Mucosa of descending colon (tissue), 3 donors: Measurements from ENCODE around the gene APP. TPM values are rescaled to one million over a fixed set of nuclear protein-coding genes. Genes with fewer than 3 reads are reported as not detected.

ENCODE experiments used
- ATAC-seq: fragments of 200-7000 bp; cut with Tn5 transposase; one replicate; pipeline ENCODE4 v1.9.1; 2020; ENCODE audit warnings: mild to moderate bottlenecking, moderate library complexity
- DNase-seq, 3 donors: peaks; one replicate each; pipeline ENCODE4 v3.0.0-alpha.2; 2020
- H3K36me3 ChIP-seq: fragments of 200-600 bp; one replicate; pipeline ENCODE4 v1.8.0; 2021; ENCODE audit warnings: low read depth, mild to moderate bottlenecking
- H3K4me1 ChIP-seq: fragments of 200-600 bp; one replicate; pipeline ENCODE4 v1.8.0; 2021; ENCODE audit warnings: low read depth, mild to moderate bottlenecking
- H3K4me3 ChIP-seq: fragments of 200-600 bp; one replicate; pipeline ENCODE4 v1.8.0; 2021; ENCODE audit warnings: mild to moderate bottlenecking
- H3K9me3 ChIP-seq: fragments of 200-600 bp; one replicate; pipeline ENCODE4 v1.8.0; 2021; ENCODE audit warnings: mild to moderate bottlenecking
- intact Hi-C, 2 donors: fragments of 100-400 bp; cut with DNase I in 1 of 2; cut with micrococcal nuclease in 1 of 2; formaldehyde crosslinking; loops; one replicate each; pipeline versions ENCODE4 v1.11.0 to v1.11.1; 2022; cut with DNase I, micrococcal nuclease
- total RNA-seq, 3 donors: library from RNA; stranded (reverse); fragmentation: NEBNext Ultra II Directional in 2 of 3; extraction: Animal tissue kit (Norgen Biotek cat#: 25700) in 2 of 3; gene quantifications; one replicate each; pipeline versions ENCODE4 v1.2.1 to v1.2.4, GENCODE V29; 2021 to 2023
- TF ChIP-seq, protein P1 (sequence below): fragments of 200-600 bp; IDR thresholded peaks from one replicate; pipeline ENCODE4 v1.8.0; 2022; ENCODE audit warnings: antibody characterized with exemption, mild to moderate bottlenecking
- donor health status: DM: no; HTN: no; CAD: no; lungs with moderate emphysema.
- donor health status: DM: no; HTN: no; CAD: no.
- donor health status: DM: no; HTN: yes; CAD: no.

Gene APP
- total RNA-seq, 3 donors from 2014 or later: 573 to 666 (median 579) TPM

DNA sequence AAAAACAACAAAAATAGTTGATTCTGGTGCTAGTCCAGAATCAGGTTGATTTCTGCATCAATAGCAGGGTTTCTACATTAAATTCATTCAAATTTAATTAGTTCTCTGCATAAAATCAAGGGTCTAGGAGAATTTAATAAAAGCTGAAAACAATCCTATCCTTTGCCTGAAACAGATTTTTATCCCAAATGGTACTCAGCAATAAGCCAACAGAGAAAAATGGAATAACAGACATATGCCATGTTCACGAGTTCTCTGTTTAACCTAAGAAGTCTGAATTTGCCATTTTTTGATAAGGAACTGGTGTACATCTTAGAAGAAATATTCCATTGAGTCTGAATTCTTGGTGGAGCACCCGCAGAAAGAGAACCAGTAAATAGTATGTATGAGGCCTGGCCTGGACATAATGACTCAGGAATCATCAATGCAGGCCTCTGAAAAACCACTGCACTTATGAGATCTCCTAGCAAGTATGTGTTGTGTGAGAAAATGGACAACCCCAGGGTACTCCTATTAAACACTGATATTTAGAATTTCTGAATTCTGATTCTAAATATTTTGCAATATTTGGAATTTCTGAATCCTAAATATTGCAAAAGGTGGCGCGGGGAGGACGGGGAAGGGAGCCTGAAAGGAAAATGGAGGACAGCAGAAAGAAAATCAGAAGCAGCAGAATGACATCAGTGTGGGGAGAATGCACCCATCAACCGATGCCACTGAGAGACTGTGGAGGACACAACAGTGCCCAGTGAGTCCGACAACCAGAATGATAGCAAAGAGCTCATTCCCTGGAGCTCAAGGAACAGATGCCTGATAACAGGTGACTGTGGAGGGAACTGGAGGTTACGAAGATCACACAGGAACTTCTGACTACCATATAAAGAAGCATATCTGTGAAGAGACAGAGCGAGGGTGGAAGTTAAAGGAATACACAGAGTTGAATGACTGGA is 97.6 kb downstream of the APP start:
- TF ChIP-seq, protein P1, sequence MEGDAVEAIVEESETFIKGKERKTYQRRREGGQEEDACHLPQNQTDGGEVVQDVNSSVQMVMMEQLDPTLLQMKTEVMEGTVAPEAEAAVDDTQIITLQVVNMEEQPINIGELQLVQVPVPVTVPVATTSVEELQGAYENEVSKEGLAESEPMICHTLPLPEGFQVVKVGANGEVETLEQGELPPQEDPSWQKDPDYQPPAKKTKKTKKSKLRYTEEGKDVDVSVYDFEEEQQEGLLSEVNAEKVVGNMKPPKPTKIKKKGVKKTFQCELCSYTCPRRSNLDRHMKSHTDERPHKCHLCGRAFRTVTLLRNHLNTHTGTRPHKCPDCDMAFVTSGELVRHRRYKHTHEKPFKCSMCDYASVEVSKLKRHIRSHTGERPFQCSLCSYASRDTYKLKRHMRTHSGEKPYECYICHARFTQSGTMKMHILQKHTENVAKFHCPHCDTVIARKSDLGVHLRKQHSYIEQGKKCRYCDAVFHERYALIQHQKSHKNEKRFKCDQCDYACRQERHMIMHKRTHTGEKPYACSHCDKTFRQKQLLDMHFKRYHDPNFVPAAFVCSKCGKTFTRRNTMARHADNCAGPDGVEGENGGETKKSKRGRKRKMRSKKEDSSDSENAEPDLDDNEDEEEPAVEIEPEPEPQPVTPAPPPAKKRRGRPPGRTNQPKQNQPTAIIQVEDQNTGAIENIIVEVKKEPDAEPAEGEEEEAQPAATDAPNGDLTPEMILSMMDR: no peak
- H3K36me3 ChIP-seq: no peaks in the 10 kb centered on the region
- DNase-seq (no peak), ATAC-seq (no peak)
- no peak overlapping the region for H3K4me3 ChIP-seq
- H3K4me1 ChIP-seq: peaks cover 20% of the 10 kb centered on the region
- intact Hi-C loops: no loop called here
- H3K9me3 ChIP-seq: no peaks in the 10 kb centered on the region

DNA sequence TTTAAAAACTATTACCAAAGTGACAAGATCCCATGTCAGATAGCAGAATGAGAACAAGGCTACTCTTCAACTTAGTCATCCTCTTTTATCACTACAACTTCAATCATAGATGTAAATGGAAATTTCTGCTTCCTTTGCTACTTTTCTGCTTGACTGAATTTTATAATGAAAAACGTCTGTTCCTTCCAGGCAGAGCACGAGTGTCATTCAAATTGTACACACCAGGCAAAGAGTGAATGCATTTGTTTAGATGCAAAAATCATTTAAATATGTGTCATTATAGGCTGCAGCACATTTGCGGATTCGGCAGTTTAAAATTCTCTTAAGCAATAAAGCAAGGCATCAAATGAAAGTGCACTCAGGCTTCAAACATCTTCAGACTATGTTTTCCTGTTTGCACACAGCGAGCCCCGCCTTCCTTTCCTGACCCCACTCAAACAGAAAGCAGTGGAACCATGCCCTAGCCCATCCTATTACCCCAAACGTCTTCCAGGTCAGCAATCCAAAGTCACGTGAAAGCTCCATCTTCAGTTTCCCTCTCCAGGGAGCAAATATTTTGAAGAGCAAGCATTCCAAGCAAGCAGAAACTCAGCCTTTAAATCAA is 99.6 kb downstream of the APP start:
- no peaks in the 10 kb centered on the region for H3K36me3 ChIP-seq
- DNase-seq (peak in 1 of 3 donors; percentile 36), ATAC-seq (peak; percentile 77)
- TF ChIP-seq, protein P1: no peak
- H3K9me3 ChIP-seq: no peaks in the 10 kb centered on the region
- H3K4me1 ChIP-seq: peaks cover 20% of the 10 kb centered on the region
- no peak overlapping the region for H3K4me3 ChIP-seq
- intact Hi-C loops: no loop called here

DNA sequence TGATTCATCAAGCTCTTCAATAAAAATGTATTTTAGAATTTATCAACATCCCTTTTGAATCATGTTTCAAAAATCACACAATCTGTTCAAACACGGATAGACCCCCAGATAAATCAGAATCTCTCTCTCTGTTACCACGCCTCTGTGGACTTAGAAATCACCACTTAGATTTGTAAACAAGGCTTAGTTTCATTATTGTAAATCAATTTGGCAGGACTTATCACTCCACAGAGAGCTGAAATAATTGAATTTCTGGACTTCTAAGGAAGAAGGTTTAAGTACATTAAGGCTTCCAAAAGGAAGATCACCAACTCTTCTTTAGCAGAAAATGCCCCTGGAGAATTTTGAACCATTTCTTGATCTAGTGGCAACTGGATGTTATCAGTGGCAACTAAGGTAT is 100.4 kb downstream of the APP start:
- H3K4me3 ChIP-seq: no peak overlapping the region
- no peaks in the 10 kb centered on the region for H3K9me3 ChIP-seq
- H3K4me1 ChIP-seq: peaks cover 20% of the 10 kb centered on the region
- no peaks in the 10 kb centered on the region for H3K36me3 ChIP-seq
- intact Hi-C loops: no loop called here
- ATAC-seq (no peak), DNase-seq (no peak)
- TF ChIP-seq, protein P1: no peak

DNA sequence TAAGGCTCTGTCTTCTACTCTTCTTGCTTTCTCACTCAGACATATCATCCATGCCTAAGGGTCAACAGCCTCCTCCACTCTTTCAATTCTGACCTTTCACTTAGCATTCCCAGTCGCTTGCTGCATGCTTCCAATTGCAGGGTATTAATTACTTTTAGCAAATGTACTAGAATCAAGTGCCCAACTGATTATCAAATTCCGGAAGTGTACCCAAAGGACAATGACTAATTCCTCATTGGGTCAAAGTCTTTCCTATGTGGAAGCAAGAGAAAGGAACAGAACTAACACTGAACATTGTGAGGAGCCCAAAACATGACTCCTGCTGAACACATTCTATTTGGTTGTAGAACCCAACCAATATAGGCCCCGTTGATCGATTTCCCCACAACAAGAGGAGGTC is 101.8 kb downstream of the APP start:
- TF ChIP-seq, protein P1: no peak
- no peaks in the 10 kb centered on the region for H3K9me3 ChIP-seq
- no peaks in the 10 kb centered on the region for H3K36me3 ChIP-seq
- no peak for ATAC-seq
- H3K4me3 ChIP-seq: no peak overlapping the region
- DNase-seq: no peak
- intact Hi-C loops: no loop called here
- peaks cover 20% of the 10 kb centered on the region for H3K4me1 ChIP-seq

DNA sequence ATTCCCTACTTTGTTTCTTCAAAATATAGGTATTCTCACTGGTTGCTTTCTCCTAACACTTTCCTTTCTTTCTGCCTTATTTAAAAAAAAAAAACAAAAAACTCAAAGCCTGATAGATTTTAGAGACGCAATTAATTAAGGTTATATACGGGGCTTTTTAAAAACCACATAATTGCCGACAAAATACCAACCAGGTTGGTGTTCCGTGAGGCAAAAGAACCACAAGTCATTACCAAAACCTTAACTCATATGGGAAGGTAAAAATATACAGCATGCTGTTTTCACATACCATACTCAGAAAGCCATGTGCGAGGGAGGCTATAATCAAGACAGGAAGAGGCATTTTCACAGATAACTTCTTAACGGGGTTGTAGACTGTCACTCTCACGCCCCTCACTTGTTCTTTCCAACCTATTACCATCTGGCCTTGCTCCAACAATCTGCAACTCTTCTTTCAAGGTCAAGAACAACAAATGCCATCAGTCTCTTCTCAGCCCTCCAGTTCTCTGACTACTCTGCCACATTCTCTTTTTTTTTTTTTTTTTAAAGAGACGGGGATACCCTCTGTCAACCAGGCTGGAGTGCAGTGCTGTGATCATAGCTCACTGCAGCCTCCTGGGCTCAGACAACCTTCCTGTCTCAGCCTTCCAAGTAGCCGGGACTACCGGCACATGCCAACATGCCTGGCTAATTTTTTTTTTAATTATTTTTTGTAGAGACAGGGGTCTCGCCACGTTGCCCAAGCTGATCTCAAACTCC is 102.6 kb downstream of the APP start:
- H3K4me1 ChIP-seq: peaks cover 20% of the 10 kb centered on the region
- H3K9me3 ChIP-seq: no peaks in the 10 kb centered on the region
- TF ChIP-seq, protein P1: no peak
- no peak overlapping the region for H3K4me3 ChIP-seq
- no peak for DNase-seq
- no peaks in the 10 kb centered on the region for H3K36me3 ChIP-seq
- ATAC-seq: no peak
- intact Hi-C loops: no loop called here
